IMR-90 (cell line): ENCODE measurements around the gene PLA2G15.

ENCODE experiments used
- MXI1 ChIP-seq: IDR thresholded peaks from 2 replicates; pipeline ENCODE4 v1.6.1; 2012; ENCODE audit warnings: low read depth, mild to moderate bottlenecking, low read length, moderate library complexity, borderline replicate concordance
- SMC3 ChIP-seq: fragments of 150-350 bp; IDR thresholded peaks from 2 replicates; pipeline ENCODE4 v1.6.1; 2016; ENCODE audit warnings: low read depth, mild to moderate bottlenecking, antibody characterized with exemption, low read length, moderate library complexity
- TF ChIP-seq, protein P1 (sequence below): conservative IDR thresholded peaks from 2 replicates; pipeline ENCODE4 v1.5.1; 2012; ENCODE audit warnings: mild to moderate bottlenecking, low read depth, low read length, improper control_type of control experiment

DNA sequence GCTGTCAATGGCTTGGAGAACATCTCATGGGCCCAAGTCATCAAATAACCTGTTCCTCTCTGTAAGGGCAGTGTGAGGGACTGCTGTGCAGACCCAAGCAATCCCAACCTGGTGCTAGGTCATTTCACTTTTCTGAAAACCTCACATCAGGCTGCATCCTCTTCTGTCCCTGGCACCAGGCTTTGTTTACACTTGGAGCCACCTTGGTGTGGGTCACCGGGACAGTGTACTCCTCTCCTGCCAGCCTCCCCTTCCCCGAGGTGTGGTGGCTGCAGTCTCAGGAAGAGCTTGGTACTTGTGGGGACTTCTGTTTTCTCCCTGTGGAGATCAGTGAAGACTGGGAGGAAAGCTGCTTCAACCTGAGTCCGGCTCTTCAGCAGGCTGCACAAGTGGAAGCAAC, 53.1 kb downstream of the PLA2G15 start:
- TF ChIP-seq, protein P1, sequence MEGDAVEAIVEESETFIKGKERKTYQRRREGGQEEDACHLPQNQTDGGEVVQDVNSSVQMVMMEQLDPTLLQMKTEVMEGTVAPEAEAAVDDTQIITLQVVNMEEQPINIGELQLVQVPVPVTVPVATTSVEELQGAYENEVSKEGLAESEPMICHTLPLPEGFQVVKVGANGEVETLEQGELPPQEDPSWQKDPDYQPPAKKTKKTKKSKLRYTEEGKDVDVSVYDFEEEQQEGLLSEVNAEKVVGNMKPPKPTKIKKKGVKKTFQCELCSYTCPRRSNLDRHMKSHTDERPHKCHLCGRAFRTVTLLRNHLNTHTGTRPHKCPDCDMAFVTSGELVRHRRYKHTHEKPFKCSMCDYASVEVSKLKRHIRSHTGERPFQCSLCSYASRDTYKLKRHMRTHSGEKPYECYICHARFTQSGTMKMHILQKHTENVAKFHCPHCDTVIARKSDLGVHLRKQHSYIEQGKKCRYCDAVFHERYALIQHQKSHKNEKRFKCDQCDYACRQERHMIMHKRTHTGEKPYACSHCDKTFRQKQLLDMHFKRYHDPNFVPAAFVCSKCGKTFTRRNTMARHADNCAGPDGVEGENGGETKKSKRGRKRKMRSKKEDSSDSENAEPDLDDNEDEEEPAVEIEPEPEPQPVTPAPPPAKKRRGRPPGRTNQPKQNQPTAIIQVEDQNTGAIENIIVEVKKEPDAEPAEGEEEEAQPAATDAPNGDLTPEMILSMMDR = no peak
- TF ChIP-seq SMC3 (no peak), MXI1 (no peak)
